ENCODE measurements around the gene PACRG. TPM values are rescaled to one million over a fixed set of nuclear protein-coding genes. Genes with fewer than 3 reads are reported as not detected.

PACRG gene
- total RNA-seq, 4 donors from 2014 or later = 0.95 to 1.3 TPM; not detected in 2

DNA sequence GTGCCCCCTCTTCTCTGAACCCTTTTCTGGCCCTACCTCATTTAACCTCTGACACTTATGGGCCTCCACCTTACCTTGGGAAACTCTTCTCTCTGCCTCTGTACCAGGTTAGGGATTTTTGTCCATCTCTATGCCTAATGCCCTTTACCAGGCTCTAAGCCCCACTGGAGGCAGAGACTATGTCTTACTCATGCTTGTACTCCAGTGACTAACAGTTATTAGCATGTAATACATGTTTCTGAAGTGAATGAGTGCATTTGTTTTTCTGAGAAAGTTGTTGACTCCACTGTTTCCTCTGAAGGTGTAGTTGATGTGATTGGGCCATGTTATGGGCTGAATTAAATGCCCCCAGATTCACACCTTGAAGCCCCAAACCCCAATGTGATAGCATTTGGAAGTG, 234.3 kb downstream of the PACRG start:
- Histone ChIP-seq H3K4me1 (no peaks in the 10 kb centered on the region), H3K4me3 (no peak overlapping the region), H3K9me3 (no peaks in the 10 kb centered on the region), H3K36me3 (no peaks in the 10 kb centered on the region), H3K27ac (no peak overlapping the region), H3K27me3 (no peaks in the 10 kb centered on the region)
- intact Hi-C loops (cut with DNase I) = no loop called here
- no peak for DNase-seq
- TF ChIP-seq POLR2A (IDR thresholded peaks at IDR 0.05) (no peak), CTCF (IDR thresholded peaks at IDR 0.05) (no peak)

- H3K27ac ChIP-seq = no peak overlapping the region
These were observed 236.1 kb downstream of the PACRG start for GRCh38 chr6:162963861-162964260.

DNA sequence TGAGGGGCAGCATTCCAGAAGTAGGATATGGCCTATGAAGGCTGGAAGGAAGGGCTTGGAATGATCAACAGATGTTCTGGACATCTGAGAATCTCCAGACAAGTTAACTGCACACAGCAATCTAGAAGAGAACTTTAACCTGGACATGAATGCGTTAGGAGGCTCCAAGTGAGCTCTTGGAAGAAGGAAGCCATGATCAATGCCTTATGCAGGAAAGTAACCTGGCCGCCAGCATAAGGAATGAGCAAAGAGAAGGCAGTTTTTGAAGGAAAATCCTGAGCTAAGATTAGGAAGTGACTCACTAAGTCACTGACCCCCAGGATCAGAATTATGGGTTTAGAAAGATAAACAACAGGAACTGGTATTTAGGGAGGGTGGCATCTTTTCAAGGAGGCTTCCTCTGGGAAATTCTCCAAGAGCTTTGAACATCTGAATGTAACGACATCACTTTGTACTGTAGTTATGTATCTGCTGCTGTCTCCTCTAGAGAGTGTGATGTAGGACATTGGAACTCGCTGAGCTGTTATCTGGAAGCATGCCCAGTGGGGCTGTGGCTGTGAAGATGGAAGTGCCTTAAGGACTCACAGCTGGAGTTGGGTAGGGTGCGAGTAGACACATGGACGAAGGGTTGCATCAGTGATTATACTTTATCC, 236.8 kb downstream of the PACRG start:
- intact Hi-C loops (cut with DNase I) = no loop called here
- Histone ChIP-seq H3K4me1 (no peaks in the 10 kb centered on the region), H3K27ac (no peak overlapping the region), H3K4me3 (no peak overlapping the region), H3K9me3 (no peaks in the 10 kb centered on the region), H3K36me3 (no peaks in the 10 kb centered on the region), H3K27me3 (no peaks in the 10 kb centered on the region)
- DNase-seq = no peak
- 40 to 56% methylated on average over 6 of the region's 6 CpGs for WGBS, 2 donors
- TF ChIP-seq POLR2A (IDR thresholded peaks at IDR 0.05) = no peak
- TF ChIP-seq CTCF (IDR thresholded peaks at IDR 0.05) = no peak

More at GRCh38 chr6:162963861-162964260, 236.1 kb downstream of the PACRG start:
- intact Hi-C loops (cut with DNase I) = no loop called here
- H3K4me3 ChIP-seq = no peak overlapping the region
- H3K9me3 ChIP-seq = no peaks in the 10 kb centered on the region
- no peak for DNase-seq
- no peaks in the 10 kb centered on the region for H3K36me3 ChIP-seq
- no peak for TF ChIP-seq CTCF (IDR thresholded peaks at IDR 0.05)
- no peak for TF ChIP-seq POLR2A (IDR thresholded peaks at IDR 0.05)
- no peaks in the 10 kb centered on the region for H3K27me3 ChIP-seq
- WGBS, 2 donors = 74 to 92% methylated on average over 1 of the region's 1 CpG
- no peaks in the 10 kb centered on the region for H3K4me1 ChIP-seq

GRCh38 chr6:162965366-162965765, 237.6 kb downstream of the PACRG start:
- no peak for DNase-seq
- intact Hi-C loops (cut with DNase I) = no loop called here
- Histone ChIP-seq H3K27me3 (no peaks in the 10 kb centered on the region), H3K27ac (no peak overlapping the region), H3K36me3 (no peaks in the 10 kb centered on the region), H3K4me3 (no peak overlapping the region), H3K4me1 (no peaks in the 10 kb centered on the region), H3K9me3 (no peaks in the 10 kb centered on the region)
- TF ChIP-seq CTCF (IDR thresholded peaks at IDR 0.05) (no peak), POLR2A (IDR thresholded peaks at IDR 0.05) (no peak)
- WGBS, 2 donors = 76 to 81% methylated on average over 1 of the region's 1 CpG

DNA sequence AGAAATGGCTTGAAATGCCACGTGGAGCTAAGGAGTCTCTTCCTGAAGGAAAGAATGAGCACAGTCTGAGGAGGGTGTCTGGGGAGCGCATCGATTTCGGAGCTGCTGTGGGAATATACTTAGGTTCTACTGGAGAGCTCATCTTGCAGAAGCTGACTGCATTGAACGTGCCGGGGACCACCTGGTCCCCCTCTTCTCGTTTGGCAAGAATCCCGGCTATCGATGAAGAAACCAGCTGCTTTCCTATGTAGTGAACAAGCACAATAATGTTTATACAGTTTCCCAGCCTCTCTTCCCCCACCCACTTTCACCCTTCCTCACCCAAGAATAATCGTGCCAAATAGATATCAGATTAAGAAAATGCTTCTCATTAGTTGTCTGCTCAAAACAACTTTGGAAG, 242.5 kb downstream of the PACRG start:
- Histone ChIP-seq H3K27ac (no peak overlapping the region), H3K4me3 (no peak overlapping the region), H3K27me3 (no peaks in the 10 kb centered on the region), H3K9me3 (no peaks in the 10 kb centered on the region), H3K4me1 (no peaks in the 10 kb centered on the region), H3K36me3 (no peaks in the 10 kb centered on the region)
- WGBS, 2 donors = 70 to 81% methylated on average over 8 to 10 of the region's 10 CpGs
- DNase-seq = no peak
- intact Hi-C loops (cut with DNase I) = no loop called here
- no peak for TF ChIP-seq CTCF (IDR thresholded peaks at IDR 0.05)
- no peak for TF ChIP-seq POLR2A (IDR thresholded peaks at IDR 0.05)
